ENCODE data around the gene AGBL3.
"Not testable (repeated sequence)": the region's sequence is repeated elsewhere in the genome, so short reads cannot be mapped to it uniquely, and the experiment has no call there.

Gene AGBL3

DNA sequence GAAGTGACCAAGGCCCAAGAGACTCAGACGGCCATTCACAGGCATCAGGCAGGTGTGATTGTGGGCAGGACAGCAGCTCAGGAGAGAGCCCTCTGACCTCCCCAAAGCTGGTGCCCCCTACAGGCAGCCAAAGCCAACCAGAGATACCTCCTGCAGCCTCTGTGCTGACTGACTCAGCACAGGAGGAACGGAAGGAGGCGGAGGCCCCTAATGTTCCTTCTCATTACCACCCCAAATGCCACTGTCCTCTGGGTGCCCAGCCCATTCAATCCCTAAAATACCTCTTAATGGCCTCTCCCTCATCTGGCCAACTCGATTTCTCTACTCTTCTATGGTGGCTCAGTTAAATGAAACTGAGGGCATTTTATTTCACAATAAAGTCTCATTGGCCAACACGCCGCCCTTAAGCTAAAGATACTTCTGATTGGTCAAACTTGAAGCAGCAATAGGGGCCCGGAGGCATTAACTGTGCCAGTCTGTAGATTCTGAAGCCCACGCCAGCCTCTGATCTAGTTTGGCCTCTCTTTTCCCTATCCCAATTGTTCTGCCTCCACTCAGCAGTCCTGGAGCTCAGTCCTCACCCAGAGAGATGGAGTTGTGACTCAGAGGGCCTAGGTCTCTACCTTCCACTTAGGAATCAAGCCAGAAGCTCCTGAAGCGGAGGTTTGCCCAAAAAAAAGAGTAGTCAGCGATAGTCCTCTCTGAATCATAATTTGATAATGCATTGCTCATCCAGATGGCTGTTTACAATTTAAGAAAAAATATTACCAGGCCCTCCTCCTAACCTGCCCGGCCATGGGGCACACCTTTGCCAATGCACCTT lies 183.0 kb downstream of the AGBL3 start:
- DNase-seq: no peak

DNA sequence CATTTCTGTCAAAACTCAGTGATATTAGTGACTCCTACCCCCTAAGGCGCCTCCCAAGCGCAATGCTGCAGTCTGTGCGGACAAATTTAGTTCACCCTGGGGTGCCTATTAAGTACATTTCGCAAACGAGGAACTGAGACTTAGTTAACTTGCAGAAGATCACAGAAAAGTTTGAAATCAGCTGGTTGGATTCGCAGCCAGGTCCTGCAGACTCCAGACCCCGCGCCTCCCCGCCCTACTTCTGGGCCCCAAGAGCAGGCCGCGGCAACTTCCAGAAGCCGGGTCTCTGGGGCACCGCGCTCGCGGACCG lies 183.6 kb downstream of the AGBL3 start:
- DNase-seq: no peak

DNA sequence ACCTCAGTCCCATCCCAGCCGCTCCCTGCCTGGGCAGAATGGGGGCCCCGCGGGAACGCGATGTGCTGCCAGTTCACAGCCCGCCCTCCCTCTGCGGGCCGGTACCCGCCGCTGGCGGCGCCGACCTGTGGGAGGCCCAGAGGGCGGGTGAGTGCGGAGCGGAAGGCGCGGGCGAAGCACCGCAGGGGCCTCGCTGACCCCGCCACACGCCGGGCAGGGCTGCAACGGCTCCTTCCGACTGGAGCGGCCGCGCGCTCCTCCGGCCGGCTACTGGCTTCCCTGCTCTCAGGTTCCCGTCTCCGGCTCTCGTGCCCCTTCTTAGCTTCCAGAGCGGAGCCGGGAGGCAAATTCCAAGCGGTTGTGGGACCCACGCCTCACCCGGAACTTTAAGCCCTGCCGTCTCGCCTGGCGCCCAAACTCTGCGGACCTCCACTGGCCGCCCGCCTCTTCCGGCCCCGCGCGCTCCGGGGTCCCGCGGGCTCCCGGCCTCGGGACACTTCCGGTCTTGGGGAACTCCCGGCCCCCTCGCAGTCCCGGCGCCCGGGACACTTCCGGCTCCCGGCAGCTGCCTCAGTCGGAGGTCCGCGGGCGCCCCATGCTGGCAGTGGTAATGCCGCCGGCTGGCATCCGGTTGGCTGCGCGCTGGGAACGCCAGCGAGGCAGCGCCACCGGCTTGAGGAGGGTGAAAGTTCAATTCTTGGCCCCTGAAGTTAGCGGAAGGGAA lies 184.1 kb downstream of the AGBL3 start, which contains the start of gene CYREN:
Gene CYREN, minus strand, starts transcription at position 434 of the 724 bp plus-strand sequence. CDS start 1,785 bp downstream, outside the sequence.
- peak; percentile 93 for DNase-seq

DNA sequence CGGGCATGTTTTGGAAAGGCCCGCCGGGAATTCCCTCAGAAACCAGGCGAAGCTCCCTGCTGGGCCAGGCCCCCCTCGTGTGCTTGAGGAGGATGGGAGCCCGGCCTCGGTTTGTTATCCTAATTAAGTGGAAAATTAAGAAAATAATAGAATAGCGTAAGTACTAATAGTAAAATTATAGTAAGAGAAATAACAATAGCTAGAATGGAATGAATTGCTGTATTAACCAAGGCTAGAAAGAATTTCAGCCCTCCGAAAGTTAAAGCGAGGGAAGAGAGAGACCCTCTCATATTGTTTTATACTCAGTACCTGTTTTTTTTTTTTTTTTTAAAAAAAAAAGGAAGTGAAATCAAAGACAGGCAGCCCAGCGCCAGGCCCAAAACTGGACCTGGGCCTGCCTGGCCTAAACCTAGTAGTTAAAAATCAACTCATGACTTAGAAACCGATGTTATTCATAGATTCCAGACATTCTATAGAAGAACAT lies 184.7 kb downstream of the AGBL3 start:
- DNase-seq: not testable (repeated sequence)

DNA sequence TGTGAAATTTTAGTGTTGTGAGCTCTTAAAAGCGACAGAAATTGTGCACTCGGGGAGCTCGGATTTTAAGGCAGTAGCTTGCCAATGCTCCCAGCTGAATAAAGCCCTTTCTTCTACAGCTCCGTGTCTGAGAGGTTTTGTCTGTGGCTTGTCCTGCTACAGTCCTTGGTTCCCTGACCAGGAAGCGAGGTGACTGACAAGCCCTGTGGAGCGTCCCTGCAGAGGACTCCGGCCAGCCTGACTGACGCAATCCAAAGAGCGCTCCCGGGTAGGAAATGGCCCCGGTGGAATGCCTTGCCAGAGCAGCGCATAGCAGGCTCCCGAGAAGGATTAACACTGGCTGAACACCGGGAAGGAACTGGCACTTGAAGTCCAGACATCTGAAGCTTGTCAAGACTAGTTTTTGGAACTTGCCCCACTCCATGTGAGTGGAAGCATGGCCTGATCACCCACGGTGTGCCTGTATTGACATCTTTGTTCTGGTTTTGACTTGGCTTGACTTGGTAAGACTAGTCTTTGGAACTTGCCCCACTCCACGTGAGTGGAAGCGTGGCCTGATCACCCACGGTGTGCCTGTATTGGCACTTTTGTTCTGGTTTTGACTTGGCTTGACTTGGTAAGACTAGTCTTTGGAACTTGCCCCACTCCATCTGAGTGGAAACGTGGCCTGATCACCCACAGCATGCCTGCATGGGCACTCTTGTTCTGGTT lies 185.4 kb downstream of the AGBL3 start:
- DNase-seq: not testable (repeated sequence)

DNA sequence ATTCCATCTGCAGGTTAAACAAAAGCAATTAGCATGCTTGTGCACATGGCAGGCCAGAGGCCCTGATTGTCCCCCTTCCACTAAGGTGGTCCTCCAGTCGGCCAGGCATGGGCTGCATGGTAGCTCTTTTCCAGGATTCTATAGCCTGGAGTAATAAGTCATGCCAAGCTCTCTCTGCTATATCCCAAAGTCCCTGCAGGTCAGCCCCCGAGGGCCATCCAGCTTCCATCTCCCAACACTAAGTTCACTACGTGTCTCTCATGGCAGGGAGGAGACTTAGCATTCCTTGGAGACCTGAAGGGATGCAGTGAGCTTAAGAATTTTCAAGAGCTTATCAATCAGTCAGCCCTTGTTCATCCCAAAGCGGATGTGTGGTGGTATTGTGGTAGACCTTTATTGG lies 187.6 kb downstream of the AGBL3 start:
- not testable (repeated sequence) for DNase-seq

DNA sequence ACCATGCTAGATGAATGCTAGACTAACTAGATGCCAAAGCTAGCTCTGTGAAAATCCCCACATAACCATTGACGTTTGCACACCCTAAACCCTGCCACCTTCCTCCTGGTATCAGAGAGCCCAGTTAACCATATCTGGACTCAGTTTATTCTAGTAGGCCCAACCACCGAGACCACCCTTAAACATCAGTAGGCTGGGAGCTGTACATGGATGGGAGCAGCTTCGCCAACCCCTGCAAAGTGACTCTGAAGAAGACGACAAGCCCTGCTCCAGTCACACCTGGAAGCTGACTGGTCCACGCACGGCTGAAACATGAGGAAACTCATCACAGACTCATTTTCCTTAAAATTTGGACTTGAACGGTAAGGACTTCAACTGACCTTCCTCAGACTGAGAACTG lies 188.6 kb downstream of the AGBL3 start:
- no peak for DNase-seq

DNA sequence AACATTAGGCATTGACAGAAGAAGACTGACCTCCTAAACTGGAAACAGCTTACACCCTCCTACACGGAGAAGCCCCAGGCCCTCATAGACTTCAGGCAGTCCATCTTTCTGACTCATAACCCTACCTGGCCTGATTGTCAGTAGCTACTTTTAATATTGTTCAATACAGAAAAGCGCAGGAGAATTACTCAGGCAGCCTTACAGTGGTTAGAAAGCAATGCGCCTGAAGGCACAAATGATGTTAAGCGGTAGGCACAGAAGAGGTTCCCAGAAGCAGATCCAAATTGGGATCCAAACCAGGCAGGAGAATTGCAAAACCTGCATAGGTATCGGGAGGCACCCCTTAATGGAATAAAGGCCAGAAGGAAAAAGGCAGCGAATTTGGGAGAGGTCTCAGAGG lies 189.6 kb downstream of the AGBL3 start:
- DNase-seq: no peak

DNA sequence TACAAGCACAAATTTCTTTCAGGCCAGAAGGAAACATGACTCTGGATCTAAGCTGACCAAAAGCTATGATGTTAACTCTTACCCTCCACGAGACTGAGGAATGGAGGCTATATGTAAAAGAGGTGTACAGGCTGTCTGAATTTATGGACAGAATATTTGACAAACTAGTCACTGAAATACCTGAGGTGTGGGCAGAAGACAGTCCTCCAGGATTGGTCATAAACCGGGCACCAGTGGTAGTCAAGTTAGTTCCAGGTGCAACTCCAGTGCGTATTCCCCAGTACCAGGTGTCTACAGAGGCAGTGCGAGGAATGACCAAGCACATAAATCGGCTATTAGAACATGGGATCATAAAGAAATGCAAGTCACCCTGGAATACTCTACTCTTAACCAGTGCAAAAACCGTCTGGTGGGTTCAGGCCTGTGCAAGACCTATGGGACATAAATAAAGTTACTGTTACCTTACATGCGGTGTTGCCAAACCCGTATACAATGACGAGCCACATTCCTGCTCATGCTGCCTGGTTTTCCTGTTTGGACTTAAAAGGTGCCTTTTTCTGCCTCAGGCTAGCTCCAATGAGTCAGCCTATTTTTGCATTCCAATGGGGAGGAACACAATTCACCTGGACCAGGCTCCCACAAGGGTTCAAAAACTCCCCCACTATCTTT lies 190.9 kb downstream of the AGBL3 start:
- DNase-seq: no peak

DNA sequence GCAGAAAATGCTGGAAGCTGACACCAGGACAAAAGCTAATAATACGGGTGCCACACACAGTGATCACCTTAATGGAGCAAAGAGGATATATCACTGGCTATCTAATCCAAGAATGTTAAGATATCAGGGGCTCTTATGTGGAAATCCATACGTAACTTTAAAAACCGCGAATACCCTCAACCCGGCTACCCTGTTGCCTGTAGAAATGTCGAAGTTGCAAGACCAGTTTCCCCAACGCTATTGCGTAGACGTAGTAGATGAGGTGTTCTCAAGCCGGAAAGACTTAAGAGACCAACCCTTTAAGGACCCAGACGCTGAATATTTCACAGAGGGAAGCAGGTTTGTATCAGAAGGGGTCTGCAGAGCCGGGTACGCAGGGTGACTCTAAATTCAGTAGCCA lies 192.1 kb downstream of the AGBL3 start:
- no peak for DNase-seq

DNA sequence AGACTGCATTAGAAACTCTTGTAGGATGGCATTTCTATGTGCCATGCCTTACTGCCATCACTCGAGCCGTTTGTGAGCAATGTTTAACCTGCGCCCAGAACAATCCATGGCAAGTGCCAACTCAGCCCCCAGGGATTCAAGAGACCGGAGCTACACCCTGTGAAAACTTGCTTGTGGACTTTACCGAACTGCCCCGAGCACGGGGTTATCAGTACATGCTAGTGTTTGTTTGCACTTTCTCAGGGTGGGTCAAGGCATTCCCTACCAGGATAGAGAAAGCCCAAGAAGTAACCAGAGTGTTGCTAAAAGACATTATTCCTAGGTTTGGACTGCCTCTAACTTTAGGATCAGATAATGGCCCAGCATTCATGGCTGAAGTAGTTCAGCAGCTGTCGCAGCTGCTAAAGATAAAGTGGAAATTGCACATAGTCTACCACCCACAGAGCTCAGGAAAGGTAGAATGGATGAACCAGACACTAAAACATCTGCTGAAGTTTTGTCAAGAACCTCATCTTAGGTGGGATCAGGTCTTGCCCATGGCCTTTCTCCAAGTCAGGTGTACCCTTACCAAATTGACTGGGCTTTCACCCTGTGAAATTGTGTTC lies 193.1 kb downstream of the AGBL3 start:
- DNase-seq: no peak

DNA sequence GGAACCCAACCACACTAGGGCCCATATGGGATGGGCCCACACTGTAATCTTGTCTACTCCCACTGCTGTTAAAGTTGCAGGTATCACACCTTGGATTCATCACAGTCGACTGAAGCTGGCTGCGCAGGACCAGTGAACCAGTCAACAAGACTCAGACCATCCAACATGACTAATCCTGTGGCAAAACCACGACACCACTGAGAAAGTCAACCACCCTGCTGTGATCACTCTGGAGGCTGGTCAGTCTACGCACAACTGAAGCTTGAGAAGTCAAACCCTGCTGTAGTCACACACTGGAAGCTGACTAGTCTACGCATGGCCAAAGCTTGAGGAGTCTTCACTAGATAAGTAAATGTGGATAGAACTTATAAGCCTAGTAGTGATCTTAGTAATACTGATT lies 193.8 kb downstream of the AGBL3 start:
- no peak for DNase-seq

DNA sequence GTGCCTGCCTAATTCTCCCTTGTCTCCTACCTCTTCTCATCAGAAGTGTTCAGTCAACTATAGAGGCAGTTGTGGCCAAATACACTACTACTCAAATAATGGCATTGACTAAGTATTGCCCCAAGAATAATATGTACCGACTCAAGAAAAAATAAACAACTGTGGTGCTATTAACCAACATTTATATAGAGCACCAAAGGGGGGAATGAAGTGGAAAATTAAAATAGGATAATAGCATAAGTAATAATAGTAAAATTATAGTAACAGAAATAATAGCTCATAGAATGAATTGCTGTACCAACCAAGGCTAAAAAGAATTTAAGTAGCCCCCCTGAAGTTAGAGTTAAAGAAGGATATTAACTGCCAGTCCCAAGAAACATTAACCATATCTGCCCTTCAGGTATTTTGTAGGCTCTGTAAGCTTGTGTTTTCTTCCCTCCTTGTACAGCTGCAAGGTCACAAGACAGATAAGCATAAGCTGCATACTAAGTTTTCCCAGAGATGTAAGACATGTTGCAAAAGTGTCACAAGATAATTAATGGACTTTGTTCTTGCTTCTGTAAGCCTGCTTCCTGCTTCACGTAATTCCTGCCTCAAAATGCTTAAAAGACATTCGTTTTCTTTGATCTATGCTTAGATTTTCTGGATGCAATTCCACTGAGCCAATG lies 195.1 kb downstream of the AGBL3 start:
- DNase-seq: no peak

DNA sequence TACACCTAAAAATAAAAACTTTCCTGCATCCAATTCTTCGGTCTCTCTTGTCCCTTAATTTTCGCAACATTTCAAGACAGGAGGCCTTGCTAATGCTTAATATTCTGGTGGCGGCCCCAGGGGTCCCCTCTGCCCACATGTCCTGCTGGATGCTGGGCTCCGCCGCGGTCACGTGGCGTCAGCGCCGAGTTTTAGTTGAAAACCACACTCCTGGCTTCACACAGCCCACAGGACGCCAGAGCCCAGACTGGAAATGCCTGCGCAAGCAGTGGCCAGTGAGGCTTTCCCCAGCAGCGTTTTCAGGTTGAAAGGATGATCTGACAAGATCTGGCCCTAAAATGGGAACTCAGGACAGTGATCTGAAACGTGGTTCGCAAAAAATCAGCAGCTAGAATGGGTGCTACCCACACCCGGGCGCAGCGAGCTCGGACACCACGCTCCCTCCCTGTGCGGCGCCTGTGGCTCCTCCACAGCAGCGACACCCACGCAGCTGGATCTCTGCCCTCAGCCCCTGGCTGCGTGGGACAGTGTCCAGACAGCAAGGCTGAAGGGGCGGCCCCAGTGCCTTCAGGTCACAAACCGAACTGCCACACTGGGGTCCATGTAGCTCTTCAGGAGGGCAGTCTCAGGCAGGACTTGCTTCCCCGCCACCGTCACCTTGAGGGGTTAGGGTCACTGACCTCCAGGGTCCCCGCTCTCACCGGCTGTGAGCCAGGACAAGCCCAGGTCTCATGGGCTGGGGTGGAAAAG lies 195.8 kb downstream of the AGBL3 start:
- DNase-seq: no peak

DNA sequence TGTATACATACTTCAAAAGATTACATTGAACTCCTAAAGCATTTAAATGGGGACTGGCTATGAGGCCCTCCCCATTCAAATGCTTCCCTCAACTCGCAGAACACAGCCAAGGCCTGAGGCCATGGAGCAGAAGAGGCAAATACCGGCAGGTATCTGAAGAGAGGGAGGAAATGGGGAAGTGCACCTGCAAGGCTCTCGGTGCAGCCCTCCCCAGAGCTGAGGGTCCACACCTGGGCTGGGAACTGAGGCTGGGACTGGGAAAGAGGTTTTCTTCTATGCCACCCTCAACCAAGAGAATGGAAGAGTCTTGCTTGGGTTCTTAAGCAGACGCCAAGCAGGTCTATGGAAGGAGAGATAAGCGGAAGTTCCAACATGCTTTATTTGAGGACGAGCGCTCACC lies 197.2 kb downstream of the AGBL3 start:
- DNase-seq: no peak

DNA sequence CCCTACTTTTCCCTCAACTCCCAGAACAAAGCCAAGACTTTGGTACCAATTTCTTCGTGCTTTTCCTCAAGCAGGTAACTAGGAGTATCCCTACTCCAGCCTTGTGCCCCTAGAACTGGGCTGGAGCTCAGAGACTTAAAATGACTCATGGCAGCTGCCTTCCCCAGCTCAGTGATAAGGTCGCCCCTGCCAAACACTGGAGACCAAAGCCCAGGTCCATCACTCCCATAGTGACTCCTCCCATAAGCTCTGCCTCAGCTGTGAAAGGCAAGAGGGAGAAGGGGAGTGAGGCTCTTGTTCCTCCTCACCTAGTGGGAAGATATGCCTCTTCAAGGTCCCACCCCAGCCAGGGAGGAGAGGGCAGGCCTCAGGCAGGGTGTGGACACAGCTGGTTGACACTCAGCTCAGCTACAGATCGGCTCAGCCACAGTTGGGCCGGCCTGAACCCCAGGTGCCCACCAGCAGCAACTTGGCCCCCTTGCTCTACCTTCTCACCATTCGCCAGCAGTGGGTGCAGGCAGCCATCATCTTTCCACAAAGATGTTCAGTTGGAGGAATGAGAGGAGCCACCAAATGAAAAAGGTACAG lies 198.0 kb downstream of the AGBL3 start:
- DNase-seq: no peak
